Osteoblast (primary cell): ENCODE measurements around the gene TIGD1. TPM values are rescaled to one million over a fixed set of nuclear protein-coding genes. Genes with fewer than 3 reads are reported as not detected.

Experiments used
- DNase-seq: peaks from one replicate; pipeline ENCODE4 v3.0.0; 2011; ENCODE audit warnings: low spot score, mixed read lengths; ENCODE audit not compliant: insufficient read length; ENCODE audit errors: missing footprints
- H2AFZ ChIP-seq: 2 replicates; pipeline ENCODE4 v1.6.0; 2011; ENCODE audit warnings: mild to moderate bottlenecking, low read length
- H3K27ac ChIP-seq: 2 replicates; pipeline ENCODE4 v1.5.1; 2011; ENCODE audit warnings: mild to moderate bottlenecking, low read depth, low read length, moderate library complexity
- H3K27me3 ChIP-seq: 2 replicates; pipeline ENCODE4 v1.6.0; 2012; ENCODE audit warnings: mild to moderate bottlenecking, control low read depth, inconsistent platforms, low read length, moderate library complexity; ENCODE audit not compliant: insufficient read depth
- H3K36me3 ChIP-seq: 2 replicates; pipeline ENCODE4 v1.5.1; 2011; ENCODE audit warnings: mild to moderate bottlenecking, low read length, control low read depth, moderate library complexity; ENCODE audit not compliant: insufficient read depth
- H3K4me1 ChIP-seq: 2 replicates; pipeline ENCODE4 v1.5.1; 2011; ENCODE audit warnings: mild to moderate bottlenecking, low read length, control low read depth, moderate library complexity; ENCODE audit not compliant: insufficient read depth
- H3K4me2 ChIP-seq: 2 replicates; pipeline ENCODE4 v1.6.0; 2011; ENCODE audit warnings: mild to moderate bottlenecking, low read length; ENCODE audit not compliant: insufficient read depth
- H3K4me3 ChIP-seq: fragments of 200-600 bp; sonication (generic); 3 replicates; pipeline ENCODE4 v1.5.1; 2012; ENCODE audit warnings: mild to moderate bottlenecking, low read length, inconsistent platforms; ENCODE audit not compliant: insufficient read depth
- H3K79me2 ChIP-seq: 2 replicates; pipeline ENCODE4 v1.6.0; 2012; ENCODE audit warnings: mild to moderate bottlenecking, low read length, control low read depth, inconsistent platforms; ENCODE audit not compliant: insufficient read depth
- H3K9me3 ChIP-seq: 2 replicates; pipeline ENCODE4 v1.5.1; 2011; ENCODE audit warnings: low read depth, low read length, control low read depth
- H4K20me1 ChIP-seq: 2 replicates; pipeline ENCODE4 v1.6.0; 2012; ENCODE audit warnings: mild to moderate bottlenecking, low read length, control low read depth; ENCODE audit not compliant: insufficient read depth
- total RNA-seq: library from RNA; depleted of rRNA; stranded (reverse); fragments of >200 nt; gene quantifications from 2 replicates; pipeline ENCODE4 v1.2.3, GENCODE V29; 2012
- TF ChIP-seq, protein P1 (sequence below): IDR thresholded peaks from 2 replicates; pipeline ENCODE4 v1.5.1; 2011; ENCODE audit warnings: mild to moderate bottlenecking, low read depth, low read length, moderate library complexity; ENCODE audit errors: extremely low read depth

Gene TIGD1
- total RNA-seq, 1 donor = 5.8 TPM

DNA sequence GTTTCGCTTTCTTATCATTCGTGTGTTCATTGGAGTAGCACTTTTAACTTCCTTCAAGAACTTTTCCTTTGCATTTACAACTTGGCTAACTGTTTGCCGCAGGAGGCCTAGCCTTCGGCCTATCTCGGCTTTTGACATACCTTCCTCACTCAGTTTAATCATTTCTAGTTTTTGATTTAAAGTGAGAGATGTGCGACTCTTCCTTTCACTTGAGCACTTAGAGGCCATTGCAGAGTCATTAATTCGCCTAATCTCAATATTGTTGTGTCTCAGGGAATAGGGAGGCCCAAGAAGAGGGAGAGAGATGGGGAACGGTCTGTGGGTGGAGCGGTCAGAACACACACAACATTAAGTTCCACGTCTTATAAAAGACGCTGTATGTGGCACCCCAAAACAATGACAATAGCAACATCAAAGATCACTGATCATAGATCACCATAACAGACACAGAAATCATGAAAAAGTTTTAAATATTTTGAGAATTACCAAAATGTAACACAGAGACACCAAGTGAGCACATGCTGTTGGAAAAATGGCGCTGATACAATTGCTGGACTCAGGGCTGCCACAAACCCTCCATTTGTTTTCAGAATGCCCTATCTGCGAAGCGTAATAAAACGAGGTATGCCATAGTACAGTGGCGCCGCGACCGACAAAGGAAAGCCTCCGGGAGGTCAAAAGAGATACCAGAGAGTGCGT, 553 bp downstream of the TIGD1 start:
- peak overlapping the region; percentile 95 for H3K27ac ChIP-seq
- H3K4me1 ChIP-seq = peaks cover 13% of the 10 kb centered on the region
- peak overlapping the region; percentile 86 for H3K4me3 ChIP-seq
- H3K36me3 ChIP-seq = peaks cover 16% of the 10 kb centered on the region
- peak overlapping the region; percentile 96 for H3K4me2 ChIP-seq
- H2AFZ ChIP-seq = peak overlapping the region; percentile 92
- DNase-seq = no peak
- H3K27me3 ChIP-seq = no peaks in the 10 kb centered on the region
- peaks cover 29% of the 10 kb centered on the region for H4K20me1 ChIP-seq
- TF ChIP-seq, protein P1, sequence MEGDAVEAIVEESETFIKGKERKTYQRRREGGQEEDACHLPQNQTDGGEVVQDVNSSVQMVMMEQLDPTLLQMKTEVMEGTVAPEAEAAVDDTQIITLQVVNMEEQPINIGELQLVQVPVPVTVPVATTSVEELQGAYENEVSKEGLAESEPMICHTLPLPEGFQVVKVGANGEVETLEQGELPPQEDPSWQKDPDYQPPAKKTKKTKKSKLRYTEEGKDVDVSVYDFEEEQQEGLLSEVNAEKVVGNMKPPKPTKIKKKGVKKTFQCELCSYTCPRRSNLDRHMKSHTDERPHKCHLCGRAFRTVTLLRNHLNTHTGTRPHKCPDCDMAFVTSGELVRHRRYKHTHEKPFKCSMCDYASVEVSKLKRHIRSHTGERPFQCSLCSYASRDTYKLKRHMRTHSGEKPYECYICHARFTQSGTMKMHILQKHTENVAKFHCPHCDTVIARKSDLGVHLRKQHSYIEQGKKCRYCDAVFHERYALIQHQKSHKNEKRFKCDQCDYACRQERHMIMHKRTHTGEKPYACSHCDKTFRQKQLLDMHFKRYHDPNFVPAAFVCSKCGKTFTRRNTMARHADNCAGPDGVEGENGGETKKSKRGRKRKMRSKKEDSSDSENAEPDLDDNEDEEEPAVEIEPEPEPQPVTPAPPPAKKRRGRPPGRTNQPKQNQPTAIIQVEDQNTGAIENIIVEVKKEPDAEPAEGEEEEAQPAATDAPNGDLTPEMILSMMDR = no peak
- H3K79me2 ChIP-seq = peaks cover 60% of the 10 kb centered on the region
- H3K9me3 ChIP-seq = no peaks in the 10 kb centered on the region

DNA sequence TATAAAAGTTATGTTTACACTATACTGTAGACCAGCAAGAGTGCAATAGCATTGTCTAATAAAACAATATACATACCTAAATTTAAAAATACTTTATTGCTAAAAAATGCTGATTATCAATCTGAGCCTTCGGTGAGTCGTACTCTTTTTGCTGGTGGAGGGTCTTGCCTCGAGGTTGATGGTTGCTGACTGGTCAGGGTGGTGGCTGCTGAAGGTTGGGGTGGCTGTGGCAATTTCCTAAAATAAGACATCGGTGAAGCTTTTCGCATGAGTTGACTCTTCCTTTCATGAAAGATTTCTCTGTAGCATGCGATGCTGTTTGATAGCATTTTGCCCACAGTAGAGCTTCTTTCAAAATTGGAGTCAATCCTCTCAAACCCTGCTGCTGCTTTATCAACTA, 2.4 kb downstream of the TIGD1 start:
- H3K9me3 ChIP-seq = no peaks in the 10 kb centered on the region
- H3K4me2 ChIP-seq = no peak overlapping the region
- H4K20me1 ChIP-seq = peaks cover 15% of the 10 kb centered on the region
- peaks cover 42% of the 10 kb centered on the region for H3K79me2 ChIP-seq
- TF ChIP-seq, protein P1 = no peak
- peaks cover 13% of the 10 kb centered on the region for H3K4me1 ChIP-seq
- no peak overlapping the region for H2AFZ ChIP-seq
- H3K4me3 ChIP-seq = no peak overlapping the region
- peaks cover 8% of the 10 kb centered on the region for H3K36me3 ChIP-seq
- no peaks in the 10 kb centered on the region for H3K27me3 ChIP-seq
- DNase-seq = no peak
- H3K27ac ChIP-seq = no peak overlapping the region

DNA sequence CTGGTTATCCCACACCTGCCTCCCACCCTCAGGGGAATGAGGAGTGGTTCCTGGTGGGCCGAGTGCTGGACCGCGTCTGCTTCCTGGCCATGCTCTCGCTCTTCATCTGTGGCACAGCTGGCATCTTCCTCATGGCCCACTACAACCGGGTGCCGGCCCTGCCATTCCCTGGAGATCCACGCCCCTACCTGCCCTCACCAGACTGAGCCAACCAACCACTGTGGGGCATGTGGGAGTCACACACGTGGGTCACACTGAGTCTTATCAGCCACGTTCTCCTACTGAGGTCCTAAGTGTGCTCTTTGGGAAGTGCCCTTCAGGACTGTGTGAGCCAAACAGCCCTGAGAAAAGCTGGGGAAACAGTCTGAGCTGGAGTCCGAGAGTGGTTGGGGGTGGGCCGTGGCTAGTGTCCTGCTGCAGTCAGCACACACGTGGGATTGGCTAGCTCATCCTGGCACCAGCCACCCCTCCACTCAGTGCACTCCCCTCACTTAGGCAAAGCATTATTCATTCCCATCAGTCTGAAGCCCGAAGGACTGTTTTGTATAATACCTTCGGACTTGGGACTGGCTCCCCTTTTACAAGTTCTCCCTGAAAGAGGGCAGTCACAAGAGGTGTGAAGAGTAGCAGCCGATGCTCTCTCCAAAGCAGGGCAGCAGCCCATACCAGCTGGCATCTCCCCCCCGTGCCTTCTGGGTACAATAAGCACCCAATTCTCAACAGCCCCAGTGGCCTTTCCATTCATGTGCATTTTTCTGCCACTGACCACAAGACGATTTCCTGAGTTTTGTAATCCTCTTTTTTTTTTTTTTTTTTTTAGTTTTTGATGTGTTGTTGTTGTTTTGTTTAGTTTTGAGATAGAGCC, 4.6 kb downstream of the TIGD1 start:
- DNase-seq = no peak
- peaks cover 8% of the 10 kb centered on the region for H4K20me1 ChIP-seq
- peaks cover 4% of the 10 kb centered on the region for H3K4me1 ChIP-seq
- no peak overlapping the region for H2AFZ ChIP-seq
- TF ChIP-seq, protein P1 = no peak
- no peak overlapping the region for H3K27ac ChIP-seq
- H3K79me2 ChIP-seq = peaks cover 19% of the 10 kb centered on the region
- H3K4me3 ChIP-seq = no peak overlapping the region
- H3K9me3 ChIP-seq = no peaks in the 10 kb centered on the region
- H3K27me3 ChIP-seq = no peaks in the 10 kb centered on the region
- H3K36me3 ChIP-seq = no peaks in the 10 kb centered on the region
- H3K4me2 ChIP-seq = no peak overlapping the region

DNA sequence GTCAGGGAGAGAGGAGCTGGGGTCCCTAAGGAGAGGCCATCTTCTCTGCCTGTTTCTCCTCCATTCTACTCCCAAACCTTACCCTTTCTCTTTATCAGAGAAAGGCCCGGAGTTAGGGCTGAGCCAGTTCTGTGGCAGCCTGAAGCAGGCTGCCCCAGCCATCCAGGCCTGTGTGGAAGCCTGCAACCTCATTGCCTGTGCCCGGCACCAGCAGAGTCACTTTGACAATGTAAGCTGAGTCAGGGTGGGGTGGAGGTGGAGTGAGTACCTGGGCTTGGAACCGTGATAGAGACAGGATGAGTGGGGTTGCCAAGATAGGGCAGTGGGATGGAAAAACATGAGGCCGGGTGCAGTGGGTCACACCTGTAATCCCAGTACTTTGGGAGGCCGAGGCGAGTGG, 5.7 kb downstream of the TIGD1 start:
- no peak overlapping the region for H3K4me2 ChIP-seq
- H3K27ac ChIP-seq = no peak overlapping the region
- DNase-seq = no peak
- H2AFZ ChIP-seq = no peak overlapping the region
- peaks cover 8% of the 10 kb centered on the region for H4K20me1 ChIP-seq
- peaks cover 12% of the 10 kb centered on the region for H3K79me2 ChIP-seq
- TF ChIP-seq, protein P1 = no peak
- no peak overlapping the region for H3K4me3 ChIP-seq
- peaks cover 3% of the 10 kb centered on the region for H3K4me1 ChIP-seq
- H3K27me3 ChIP-seq = peaks cover 3% of the 10 kb centered on the region
- H3K9me3 ChIP-seq = no peaks in the 10 kb centered on the region
- H3K36me3 ChIP-seq = no peaks in the 10 kb centered on the region
